ENCODE results near the gene CDS2.
A peak's percentile ranks its signal among the peaks of the same experiment; 100 is the strongest.

The CDS2 gene

DNA sequence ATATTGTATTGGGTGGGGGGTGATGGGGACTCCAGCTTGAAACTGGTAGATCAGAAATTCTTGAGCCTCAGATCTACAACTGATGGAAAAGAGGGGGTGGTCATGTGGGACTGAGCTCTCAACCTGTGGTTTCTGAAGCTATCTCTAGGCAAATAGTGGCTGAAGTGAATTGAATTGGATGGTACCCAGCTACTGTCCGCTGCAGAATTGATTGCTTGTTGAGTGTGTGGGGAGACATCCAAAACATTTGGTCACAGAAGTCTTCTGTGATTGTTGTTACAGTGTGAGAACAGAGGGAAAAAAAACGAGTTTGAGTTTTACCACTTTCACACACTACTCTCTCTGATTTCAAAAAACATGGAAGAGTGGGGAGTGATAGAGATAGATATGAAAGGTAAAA lies 14.8 kb downstream of the CDS2 start:
- peaks cover 6% of the 10 kb centered on the region; the same call in 1 of the 2 replicates for H3K4me1 ChIP-seq (ENCODE audit: control insufficient read depth, insufficient read depth, low read length)
- TF ChIP-seq PATZ1 (tag by site-specific recombination; IDR thresholded peaks at IDR 0.05) (no peak), FEZF1 (tag by site-specific recombination; IDR thresholded peaks at IDR 0.05) (no peak), ZNF138 (tag by site-specific recombination; IDR thresholded peaks at IDR 0.05; ENCODE audit: borderline replicate concordance) (no peak), PRDM1 (tag by site-specific recombination; IDR thresholded peaks at IDR 0.05) (0 out of 2 replicates have a peak, but pooled peaks have one; percentile 26), ZNF266 (tag by site-specific recombination; IDR thresholded peaks at IDR 0.05; ENCODE audit: low read depth) (no peak), ZNF530 (tag by site-specific recombination; IDR thresholded peaks at IDR 0.05; ENCODE audit: low read depth) (no peak), BCL11B (tag by site-specific recombination; IDR thresholded peaks at IDR 0.05; ENCODE audit: low read depth) (no peak)
- H3K36me3 ChIP-seq (ENCODE audit: control insufficient read depth in 2 of 2, insufficient read depth in 1 of 2, low read length in 2 of 2), result peaks cover 4% of the 10 kb centered on the region in 2 experiments; a peak in 2 of 3 replicates
- H3K27ac ChIP-seq (ENCODE audit: extremely low read depth, low read depth, low read length), result no peak overlapping the region
- ChIA-PET CTCF (interaction anchor here (0.8 to 3.7 kb wide), 3 partner anchors 15 to 81 kb away, joined by 3 to 15 read pairs (median 7); partner anchors contain the start of gene CDS2), POLR2A (interaction anchor here (1.2 kb wide), 1 partner anchor 15 kb away, joined by 7 read pairs; the partner anchor contains the start of gene CDS2)
- no peaks in the 10 kb centered on the region for H3K9me3 ChIP-seq (ENCODE audit: control insufficient read depth, insufficient read depth, low read depth, low read length)
- H3K4me3 ChIP-seq (ENCODE audit: low read depth, low read length), result no peak overlapping the region

GRCh38 chr20:5143851-5144250 lies 17.0 kb downstream of the CDS2 start:
- peaks cover 17% of the 10 kb centered on the region for H3K4me1 ChIP-seq (ENCODE audit: control insufficient read depth, insufficient read depth, low read length)
- peaks cover 0 to 4% of the 10 kb centered on the region in 2 experiments; a peak in 2 of 3 replicates for H3K36me3 ChIP-seq (ENCODE audit: control insufficient read depth in 2 of 2, insufficient read depth in 1 of 2, low read length in 2 of 2)
- TF ChIP-seq ZFHX2 (tag by site-specific recombination; conservative IDR thresholded peaks at IDR 0.05) (0 out of 2 replicates have a peak, but pooled peaks have one; percentile 24), ZNF768 (tag by site-specific recombination; IDR thresholded peaks at IDR 0.05) (no peak)
- no peak overlapping the region for H3K4me3 ChIP-seq (ENCODE audit: low read depth, low read length)
- H3K27ac ChIP-seq (ENCODE audit: extremely low read depth, low read depth, low read length), result no peak overlapping the region
- ChIA-PET CTCF (no interaction called here), POLR2A (interaction anchor here (0.8 kb wide), 1 partner anchor 17 kb away, joined by 3 read pairs; the partner anchor contains the start of gene CDS2)
- H3K9me3 ChIP-seq (ENCODE audit: control insufficient read depth, insufficient read depth, low read depth, low read length), result no peaks in the 10 kb centered on the region

- ChIA-PET CTCF (interaction anchor here (1.2 to 1.7 kb wide), 3 partner anchors 20 to 60 kb away, joined by 4 to 5 read pairs (median 4); no protein-coding TSS in a partner anchor), POLR2A (interaction anchor here (0.7 kb wide), 1 partner anchor 786 kb away, joined by 4 read pairs; no protein-coding TSS in a partner anchor)
- TF ChIP-seq ZBTB17 (tag by site-specific recombination; IDR thresholded peaks at IDR 0.05), result peak; percentile 80
- no peak for TF ChIP-seq ZNF660 (tag by site-specific recombination; IDR thresholded peaks at IDR 0.05)
- Histone ChIP-seq H3K4me1 (ENCODE audit: control insufficient read depth, insufficient read depth, low read length) (peaks cover 13% of the 10 kb centered on the region), H3K9me3 (ENCODE audit: control insufficient read depth, insufficient read depth, low read depth, low read length) (no peaks in the 10 kb centered on the region), H3K4me3 (ENCODE audit: low read depth, low read length) (no peak overlapping the region), H3K27ac (ENCODE audit: extremely low read depth, low read depth, low read length) (no peak overlapping the region), H3K36me3 (ENCODE audit: control insufficient read depth in 2 of 2, insufficient read depth in 1 of 2, low read length in 2 of 2) (peaks cover 0 to 4% of the 10 kb centered on the region in 2 experiments; a peak in 2 of 3 replicates)
Observed at GRCh38 chr20:5145365-5146098, 18.7 kb downstream of the CDS2 start.

DNA sequence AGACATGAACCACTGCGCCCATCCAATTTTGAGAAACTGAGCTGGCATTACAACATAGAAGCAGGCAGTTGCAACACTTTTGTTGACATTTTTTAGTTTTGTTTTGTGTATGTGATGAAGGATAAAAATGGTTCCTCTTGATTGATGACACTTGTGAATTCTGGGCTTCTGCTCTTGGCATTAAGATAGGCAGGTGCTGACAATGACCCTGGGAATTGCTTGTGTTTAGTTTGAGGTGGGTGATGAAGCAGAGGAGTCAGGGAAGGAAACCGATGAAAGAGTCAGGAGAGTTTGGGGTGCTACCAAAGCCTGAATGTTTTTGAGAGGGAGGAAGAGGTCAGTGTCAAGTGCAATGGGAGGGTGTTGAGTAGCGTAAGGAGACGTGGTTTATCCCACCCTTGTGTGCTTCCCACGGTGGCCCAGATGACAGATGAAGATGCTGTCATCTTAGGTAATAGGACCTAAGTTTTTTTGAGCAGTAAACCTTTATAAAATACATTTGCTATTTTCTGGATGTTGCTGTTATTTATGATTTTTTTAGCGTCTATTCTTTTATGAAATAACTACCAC lies 19.4 kb downstream of the CDS2 start:
- peaks cover 17% of the 10 kb centered on the region for H3K4me1 ChIP-seq (ENCODE audit: control insufficient read depth, insufficient read depth, low read length)
- POLR2A ChIA-PET, result no interaction called here
- H3K27ac ChIP-seq (ENCODE audit: extremely low read depth, low read depth, low read length), result no peak overlapping the region

More for the DNA sequence above, 19.4 kb downstream of the CDS2 start:
- peaks cover 0 to 4% of the 10 kb centered on the region in 2 experiments; a peak in 2 of 3 replicates for H3K36me3 ChIP-seq (ENCODE audit: control insufficient read depth in 2 of 2, insufficient read depth in 1 of 2, low read length in 2 of 2)
- no peaks in the 10 kb centered on the region for H3K9me3 ChIP-seq (ENCODE audit: control insufficient read depth, insufficient read depth, low read depth, low read length)
- H3K4me3 ChIP-seq (ENCODE audit: low read depth, low read length), result no peak overlapping the region
- TF ChIP-seq ZBTB17 (tag by site-specific recombination; IDR thresholded peaks at IDR 0.05) (no peak), BCL11A (tag by site-specific recombination; IDR thresholded peaks at IDR 0.05; ENCODE audit: low read depth) (no peak), ZNF366 (tag by site-specific recombination; conservative IDR thresholded peaks at IDR 0.05) (no peak), ZFHX2 (tag by site-specific recombination; conservative IDR thresholded peaks at IDR 0.05) (peak; percentile 52), EGR2 (tag by site-specific recombination; IDR thresholded peaks at IDR 0.05; ENCODE audit: low read depth) (peak; percentile 66), ZNF155 (tag by site-specific recombination; IDR thresholded peaks at IDR 0.05) (no peak), BCL6B (tag by site-specific recombination; IDR thresholded peaks at IDR 0.05) (no peak), ZFP3 (tag by site-specific recombination; IDR thresholded peaks at IDR 0.05; ENCODE audit: low read depth) (no peak), SCRT2 (tag by site-specific recombination; IDR thresholded peaks at IDR 0.05) (no peak), ZBTB7A (tag by site-specific recombination; IDR thresholded peaks at IDR 0.05; ENCODE audit: low read depth) (no peak)
- TF ChIP-seq, protein P1, sequence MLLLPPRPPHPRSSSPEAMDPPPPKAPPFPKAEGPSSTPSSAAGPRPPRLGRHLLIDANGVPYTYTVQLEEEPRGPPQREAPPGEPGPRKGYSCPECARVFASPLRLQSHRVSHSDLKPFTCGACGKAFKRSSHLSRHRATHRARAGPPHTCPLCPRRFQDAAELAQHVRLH (tag by site-specific recombination; IDR thresholded peaks at IDR 0.05), result no peak
- CTCF ChIA-PET, result interaction anchor here (0.6 to 1.7 kb wide), 5 partner anchors 19 to 473 kb away, joined by 3 to 5 read pairs (median 4); partner anchors contain the start of gene CDS2

Data from HEK293 (cell line).